Activated CD8-positive, alpha-beta T cell treated with anti-CD3 and anti-CD28 coated beads, Interleukin-2, amount 10 ng/mL, durations not matched to agents 7 days and 5 days (primary cell): ENCODE measurements around the gene PPP1R3G. TPM values are rescaled to one million over a fixed set of nuclear protein-coding genes. Genes with fewer than 3 reads are reported as not detected.
"Not testable (repeated sequence)": the region's sequence is repeated elsewhere in the genome, so short reads cannot be mapped to it uniquely, and the experiment has no call there.

Experiments used
- ATAC-seq: fragments of 150-1000 bp; cut with Tn5 transposase; one replicate; pipeline ENCODE4 v1.10.0; 2021; ENCODE audit warnings: moderate library complexity
- CTCF ChIA-PET: fragments of 350-600 bp; sonication (Branson Sonifier 250); formaldehyde crosslinking; loops from one replicate; lab custom pipeline; 2021; ENCODE audit warnings: antibody characterized with exemption; lab: Charles Lee
- POLR2A ChIA-PET: fragments of 350-600 bp; sonication (Branson Sonifier 250); formaldehyde crosslinking; loops from one replicate; lab custom pipeline; 2021; ENCODE audit warnings: antibody characterized with exemption; lab: Charles Lee
- DNase-seq: peaks from one replicate; pipeline ENCODE4 v3.0.0-alpha.2; 2020
- H3K27ac Mint-ChIP-seq: one replicate; pipeline ENCODE4 v1.8.0; 2021; ENCODE audit warnings: mild to moderate bottlenecking, mixed read lengths
- H3K27me3 Mint-ChIP-seq: one replicate; pipeline ENCODE4 v1.8.0; 2021; ENCODE audit warnings: low read depth, mixed read lengths
- H3K36me3 Mint-ChIP-seq: one replicate; pipeline ENCODE4 v1.8.0; 2021; ENCODE audit warnings: low read depth, mixed read lengths
- H3K4me1 Mint-ChIP-seq: one replicate; pipeline ENCODE4 v1.8.0; 2021; ENCODE audit warnings: low read depth, mixed read lengths
- H3K4me3 Mint-ChIP-seq: one replicate; pipeline ENCODE4 v1.8.0; 2021; ENCODE audit warnings: mild to moderate bottlenecking, mixed read lengths
- H3K9me3 Mint-ChIP-seq: one replicate; pipeline ENCODE4 v1.8.0; 2022; ENCODE audit warnings: mixed read lengths; ENCODE audit not compliant: insufficient read depth
- total RNA-seq, 2 experiments: library from RNA; stranded (reverse); gene quantifications; one replicate each; pipeline ENCODE4 v1.2.3, GENCODE V29; 2021

Gene PPP1R3G
- total RNA-seq, 2 experiments from 2014 or later: 0.05 to 0.11 TPM

DNA sequence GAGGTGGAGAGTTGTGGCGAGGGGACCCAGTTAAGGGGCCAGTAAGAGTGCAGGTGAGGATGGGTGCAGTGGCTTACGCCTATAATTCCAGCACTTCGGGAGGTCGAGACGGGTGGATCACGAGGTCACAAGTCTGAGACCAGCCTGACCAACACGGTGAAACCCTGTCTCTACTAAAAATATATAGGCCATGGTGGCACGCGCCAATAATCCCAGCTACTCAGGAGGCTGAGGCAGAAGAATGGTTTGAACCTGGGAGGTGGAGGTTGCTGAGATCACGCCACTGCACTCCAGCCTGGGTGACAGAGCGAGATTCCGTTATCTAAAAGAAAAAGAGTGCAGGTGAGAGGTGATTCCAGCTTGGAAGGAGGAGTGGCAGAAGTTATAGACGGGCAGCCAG is 28.0 kb downstream of the PPP1R3G start:
- H3K27ac Mint-ChIP-seq: no peak overlapping the region
- H3K27me3 Mint-ChIP-seq: no peaks in the 10 kb centered on the region
- H3K4me1 Mint-ChIP-seq: no peaks in the 10 kb centered on the region
- H3K9me3 Mint-ChIP-seq: no peaks in the 10 kb centered on the region
- ATAC-seq (no peak), DNase-seq (no peak)
- no peak overlapping the region for H3K4me3 Mint-ChIP-seq
- no peaks in the 10 kb centered on the region for H3K36me3 Mint-ChIP-seq
- ChIA-PET CTCF (no interaction called here), POLR2A (no interaction called here)

DNA sequence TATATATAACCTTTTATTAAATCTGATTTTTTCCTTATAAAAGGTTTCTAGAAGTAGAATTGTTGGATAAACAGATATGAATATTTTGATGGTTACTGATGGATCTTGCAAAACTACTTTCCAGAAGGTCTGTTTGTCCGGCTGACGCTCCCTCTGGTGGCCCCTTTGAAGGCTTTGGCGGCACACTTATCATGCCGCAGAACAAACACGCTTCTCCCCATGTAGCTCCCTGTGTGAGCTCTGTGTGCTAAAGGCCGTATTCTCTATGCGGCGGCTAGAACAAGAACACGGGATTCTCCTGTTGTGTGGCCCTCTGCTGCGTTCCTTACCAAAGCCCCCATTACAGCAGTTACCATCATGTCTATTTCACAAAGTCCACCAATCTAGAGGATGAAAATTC is 30.0 kb downstream of the PPP1R3G start:
- ATAC-seq (no peak), DNase-seq (no peak)
- H3K27me3 Mint-ChIP-seq: no peaks in the 10 kb centered on the region
- H3K4me3 Mint-ChIP-seq: no peak overlapping the region
- POLR2A ChIA-PET: no interaction called here
- H3K36me3 Mint-ChIP-seq: no peaks in the 10 kb centered on the region
- CTCF ChIA-PET: no interaction called here
- no peaks in the 10 kb centered on the region for H3K9me3 Mint-ChIP-seq
- H3K4me1 Mint-ChIP-seq: no peaks in the 10 kb centered on the region
- no peak overlapping the region for H3K27ac Mint-ChIP-seq

DNA sequence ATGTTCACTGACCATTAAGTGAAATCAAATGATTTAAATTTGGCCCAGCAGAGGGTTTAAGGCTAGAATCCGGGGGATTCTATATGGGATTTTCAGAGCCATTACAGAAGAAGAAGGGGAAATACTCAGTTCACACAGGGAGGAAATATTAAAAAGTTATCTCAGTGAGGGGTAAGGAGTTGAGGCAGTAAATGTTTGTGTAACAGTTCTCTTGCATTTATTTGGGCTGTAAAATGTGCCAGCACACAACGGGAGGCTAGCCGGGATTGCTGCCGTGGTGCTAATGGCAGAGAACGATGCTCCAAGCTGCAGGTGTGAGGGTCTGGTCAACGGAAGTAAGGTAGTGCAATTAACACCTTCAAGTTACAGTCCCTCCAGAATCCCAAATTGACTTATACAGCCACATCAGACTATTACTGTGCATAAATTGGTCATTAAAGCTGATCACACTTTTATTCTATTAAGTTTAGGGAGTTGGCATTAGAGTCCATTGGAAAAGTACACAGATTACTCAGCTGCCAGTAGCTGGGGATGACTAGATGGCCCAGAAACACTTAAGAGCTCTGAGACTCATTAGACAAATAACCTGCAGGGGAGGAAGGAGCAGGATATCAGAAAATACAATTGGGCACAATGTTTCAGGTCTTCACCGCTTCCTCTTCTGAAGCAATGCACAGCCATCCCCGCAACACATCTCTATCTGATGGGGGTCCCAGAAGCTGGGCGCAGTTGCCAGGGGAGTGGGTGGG is 31.3 kb downstream of the PPP1R3G start:
- H3K9me3 Mint-ChIP-seq: no peaks in the 10 kb centered on the region
- DNase-seq (no peak), ATAC-seq (no peak)
- ChIA-PET CTCF (no interaction called here), POLR2A (no interaction called here)
- H3K27me3 Mint-ChIP-seq: no peaks in the 10 kb centered on the region
- H3K27ac Mint-ChIP-seq: no peak overlapping the region
- no peaks in the 10 kb centered on the region for H3K4me1 Mint-ChIP-seq
- no peak overlapping the region for H3K4me3 Mint-ChIP-seq
- no peaks in the 10 kb centered on the region for H3K36me3 Mint-ChIP-seq

DNA sequence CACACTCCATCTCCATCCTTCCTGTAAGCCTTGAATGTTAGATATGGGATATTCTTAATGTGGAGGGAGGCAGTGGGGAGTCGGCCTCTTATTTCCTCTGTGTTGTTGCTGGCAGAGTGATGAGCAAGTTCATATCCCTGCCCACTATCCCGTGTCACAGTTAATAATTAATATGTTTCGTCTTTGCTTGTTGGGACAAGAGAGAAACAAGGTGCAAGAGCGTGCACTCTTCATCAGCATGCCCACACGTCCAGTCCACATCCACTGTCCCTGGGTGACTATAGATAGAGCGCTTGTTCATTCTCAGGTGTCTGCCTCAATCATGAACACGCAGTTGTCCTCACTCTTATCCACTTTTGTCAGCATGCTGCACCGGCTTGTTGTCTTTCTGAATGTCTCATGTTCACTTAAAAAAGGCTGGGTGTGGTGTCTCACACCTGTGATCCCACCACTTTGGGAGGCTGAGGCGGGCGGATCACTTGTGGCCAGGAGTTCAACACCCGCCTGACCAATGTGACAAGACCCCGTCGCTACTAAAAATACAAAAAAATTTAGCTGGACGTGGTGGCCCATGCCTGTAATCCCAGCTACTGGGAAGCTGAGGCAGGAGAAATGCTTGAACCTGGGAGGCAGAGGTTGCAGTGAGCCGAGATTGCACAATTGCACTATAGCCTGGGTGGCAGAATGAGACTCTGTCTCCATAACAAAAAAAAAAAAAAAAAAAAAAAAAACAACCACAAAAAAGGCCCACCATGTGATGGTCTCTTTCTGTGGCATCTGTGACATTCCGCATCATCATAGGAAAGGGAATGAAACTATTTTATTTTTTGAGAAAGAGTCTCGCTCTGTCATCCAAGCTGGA is 34.2 kb downstream of the PPP1R3G start:
- POLR2A ChIA-PET: no interaction called here
- DNase-seq (no peak), ATAC-seq (no peak)
- Mint-ChIP-seq H3K27me3 (no peaks in the 10 kb centered on the region), H3K4me1 (no peaks in the 10 kb centered on the region), H3K27ac (no peak overlapping the region), H3K9me3 (no peaks in the 10 kb centered on the region), H3K36me3 (no peaks in the 10 kb centered on the region), H3K4me3 (no peak overlapping the region)
- CTCF ChIA-PET: no interaction called here

DNA sequence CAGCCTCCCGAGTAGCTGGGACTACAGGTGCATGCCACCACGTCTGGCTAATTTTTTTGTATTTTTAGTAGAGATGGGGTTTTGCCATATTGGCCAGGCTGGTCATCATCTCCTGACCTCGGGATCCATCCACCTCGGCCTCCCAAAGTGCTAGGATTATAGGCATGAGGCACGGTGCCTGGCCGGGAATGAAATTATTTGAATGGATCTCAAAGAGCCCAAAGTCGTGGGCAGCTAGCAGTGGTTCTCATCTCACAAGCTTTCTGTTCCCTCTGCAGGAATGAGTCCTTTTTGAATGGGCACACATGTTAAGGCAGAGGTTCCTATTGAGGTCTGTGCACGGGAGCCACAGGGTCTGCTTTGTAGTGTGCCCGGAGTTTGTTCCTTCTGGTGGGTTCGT is 34.9 kb downstream of the PPP1R3G start:
- H3K9me3 Mint-ChIP-seq: no peaks in the 10 kb centered on the region
- POLR2A ChIA-PET: interaction anchor here (0.6 kb wide), 1 partner anchor 1619 kb away, joined by 3 read pairs; no protein-coding TSS in a partner anchor
- H3K27ac Mint-ChIP-seq: no peak overlapping the region
- H3K4me3 Mint-ChIP-seq: no peak overlapping the region
- CTCF ChIA-PET: no interaction called here
- ATAC-seq (no peak), DNase-seq (no peak)
- H3K4me1 Mint-ChIP-seq: no peaks in the 10 kb centered on the region
- no peaks in the 10 kb centered on the region for H3K36me3 Mint-ChIP-seq
- no peaks in the 10 kb centered on the region for H3K27me3 Mint-ChIP-seq

DNA sequence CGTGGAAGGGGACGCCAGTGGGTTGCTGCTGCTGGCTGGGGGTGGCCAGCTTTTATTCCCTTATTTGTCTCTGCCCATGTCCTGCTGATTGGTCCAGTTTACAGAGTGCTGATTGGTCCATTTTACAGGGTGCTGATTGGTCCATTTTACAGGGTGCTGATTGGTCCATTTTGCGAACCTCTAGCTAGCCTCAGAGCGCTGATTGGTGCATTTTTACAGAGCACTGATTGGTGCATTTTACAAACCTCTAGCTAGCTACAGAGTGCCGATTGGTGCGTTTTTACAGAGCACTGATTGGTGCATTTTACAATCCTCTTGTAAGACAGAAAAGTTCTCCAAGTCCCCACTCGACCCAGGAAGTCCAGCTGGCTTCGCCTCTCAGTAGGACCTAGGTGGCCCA is 35.4 kb downstream of the PPP1R3G start:
- H3K9me3 Mint-ChIP-seq, CTCF ChIA-PET, H3K36me3 Mint-ChIP-seq, H3K27me3 Mint-ChIP-seq, H3K4me1 Mint-ChIP-seq, H3K27ac Mint-ChIP-seq, H3K4me3 Mint-ChIP-seq, DNase-seq, ATAC-seq: not testable (repeated sequence)
- POLR2A ChIA-PET: interaction anchor here (0.6 kb wide), 1 partner anchor 1620 kb away, joined by 3 read pairs; no protein-coding TSS in a partner anchor

DNA sequence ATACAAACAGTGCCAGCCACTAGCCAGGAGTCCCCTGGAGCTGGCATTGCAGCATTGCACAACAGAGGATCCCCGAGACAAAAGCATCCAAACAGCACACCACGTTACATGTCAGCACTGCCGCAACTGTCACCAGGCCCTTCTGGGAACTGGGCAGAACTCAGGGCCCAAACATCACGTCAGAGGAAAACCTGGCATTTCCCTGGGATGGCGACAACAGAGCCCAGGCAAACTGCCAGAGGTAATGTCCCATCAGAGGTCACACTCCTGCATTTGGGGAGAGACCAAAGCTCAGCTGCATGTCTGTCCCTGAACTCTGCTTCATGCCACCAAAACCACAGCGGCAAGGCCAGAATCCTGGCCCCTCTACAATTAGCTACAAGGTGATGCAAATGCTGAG is 36.3 kb downstream of the PPP1R3G start:
- ATAC-seq (no peak), DNase-seq (no peak)
- H3K9me3 Mint-ChIP-seq: no peaks in the 10 kb centered on the region
- H3K27me3 Mint-ChIP-seq: no peaks in the 10 kb centered on the region
- no peaks in the 10 kb centered on the region for H3K4me1 Mint-ChIP-seq
- ChIA-PET CTCF (no interaction called here), POLR2A (no interaction called here)
- H3K36me3 Mint-ChIP-seq: no peaks in the 10 kb centered on the region
- H3K4me3 Mint-ChIP-seq: no peak overlapping the region
- no peak overlapping the region for H3K27ac Mint-ChIP-seq

DNA sequence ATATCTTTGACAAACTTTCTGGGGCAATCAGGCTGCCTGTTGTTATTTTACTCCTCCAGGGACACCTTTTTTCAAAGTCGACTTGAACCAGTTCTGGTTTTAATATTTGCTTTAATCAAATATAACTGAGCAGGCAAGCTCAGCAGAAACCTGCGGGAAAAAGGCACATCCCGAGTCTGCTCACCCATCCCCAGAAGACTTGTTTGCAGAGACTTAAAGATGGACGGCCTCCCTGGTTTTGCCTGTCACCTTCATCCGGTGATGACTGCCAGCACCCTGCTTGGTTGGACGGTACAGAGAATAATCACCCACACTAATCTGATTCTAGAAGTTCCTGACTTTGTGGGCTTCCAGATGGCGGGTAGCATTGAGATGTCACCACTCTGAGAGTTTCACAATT is 36.8 kb downstream of the PPP1R3G start:
- H3K4me3 Mint-ChIP-seq: no peak overlapping the region
- POLR2A ChIA-PET: no interaction called here
- ATAC-seq (no peak), DNase-seq (no peak)
- CTCF ChIA-PET: no interaction called here
- H3K36me3 Mint-ChIP-seq: no peaks in the 10 kb centered on the region
- H3K4me1 Mint-ChIP-seq: no peaks in the 10 kb centered on the region
- no peak overlapping the region for H3K27ac Mint-ChIP-seq
- H3K9me3 Mint-ChIP-seq: no peaks in the 10 kb centered on the region
- H3K27me3 Mint-ChIP-seq: no peaks in the 10 kb centered on the region

- H3K27me3 Mint-ChIP-seq: no peaks in the 10 kb centered on the region
- ChIA-PET POLR2A (no interaction called here), CTCF (no interaction called here)
- no peaks in the 10 kb centered on the region for H3K9me3 Mint-ChIP-seq
- ATAC-seq (no peak), DNase-seq (no peak)
- H3K4me3 Mint-ChIP-seq: no peak overlapping the region
- H3K4me1 Mint-ChIP-seq: no peaks in the 10 kb centered on the region
- H3K36me3 Mint-ChIP-seq: no peaks in the 10 kb centered on the region
- no peak overlapping the region for H3K27ac Mint-ChIP-seq
Measured at GRCh38 chr6:5122504-5123112, 37.5 kb downstream of the PPP1R3G start.

DNA sequence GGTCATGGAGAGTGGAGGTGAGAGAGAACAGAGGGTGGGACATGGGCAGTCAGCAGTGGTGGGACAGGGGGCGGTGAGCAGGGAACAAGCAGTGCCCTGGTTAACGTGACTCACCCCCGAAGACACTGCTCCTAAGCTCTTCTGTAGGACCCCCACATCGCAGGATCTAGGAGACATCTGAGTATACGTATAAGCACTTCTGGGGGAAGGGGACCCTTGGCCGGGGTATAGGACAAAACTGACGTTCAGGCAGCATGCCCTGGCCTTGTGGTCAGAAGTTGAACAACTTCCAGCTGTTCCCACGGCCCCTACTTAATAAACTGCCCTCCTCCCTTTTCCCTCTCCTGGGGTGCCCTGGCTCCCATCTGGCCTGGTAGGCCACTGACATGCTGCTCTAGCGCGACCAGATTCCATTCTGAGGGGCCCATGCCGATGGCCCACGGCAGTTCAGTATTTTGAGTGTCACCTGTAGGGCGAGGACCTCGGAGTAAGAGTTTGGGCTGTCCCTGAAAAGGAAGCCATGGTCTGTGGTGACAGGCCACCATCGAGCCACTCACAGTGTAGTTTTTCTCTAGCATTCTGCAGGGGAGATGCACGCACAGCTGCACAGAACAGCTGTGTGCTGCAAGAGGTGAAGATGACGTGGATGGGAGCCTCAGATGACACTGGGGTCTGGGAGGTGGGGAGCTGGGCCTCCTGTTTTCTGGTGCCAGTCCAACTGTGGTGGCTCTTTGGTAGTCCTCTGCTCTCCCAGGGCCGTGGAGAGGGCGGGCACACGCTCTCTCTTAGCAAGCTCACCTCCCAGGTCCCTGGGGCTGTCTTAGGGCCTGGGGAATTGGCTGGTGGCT is 38.4 kb downstream of the PPP1R3G start:
- H3K4me3 Mint-ChIP-seq: no peak overlapping the region
- no peak overlapping the region for H3K27ac Mint-ChIP-seq
- CTCF ChIA-PET: no interaction called here
- POLR2A ChIA-PET: no interaction called here
- H3K9me3 Mint-ChIP-seq: no peaks in the 10 kb centered on the region
- no peaks in the 10 kb centered on the region for H3K4me1 Mint-ChIP-seq
- H3K27me3 Mint-ChIP-seq: no peaks in the 10 kb centered on the region
- ATAC-seq: no peak
- DNase-seq: no peak
- no peaks in the 10 kb centered on the region for H3K36me3 Mint-ChIP-seq

DNA sequence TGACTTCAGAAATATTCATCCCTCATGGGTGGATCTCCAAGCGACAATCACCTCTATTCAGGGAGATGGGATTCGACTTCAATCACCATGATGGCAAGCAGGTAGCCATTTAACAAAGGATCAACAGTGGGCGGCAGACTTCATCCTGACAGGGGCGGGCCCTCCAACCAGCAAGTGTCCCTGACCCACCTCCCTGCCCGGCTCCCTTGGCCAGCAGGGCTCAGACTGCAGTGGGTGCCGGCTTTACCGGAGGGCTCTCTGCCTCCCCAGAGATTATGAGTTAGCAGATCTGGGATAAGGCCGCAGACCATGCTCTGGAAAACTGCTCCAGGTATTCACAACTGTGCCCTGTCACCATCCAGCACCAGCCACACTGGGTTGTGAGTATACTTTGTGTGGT is 39.4 kb downstream of the PPP1R3G start:
- Mint-ChIP-seq H3K36me3 (no peaks in the 10 kb centered on the region), H3K4me3 (no peak overlapping the region), H3K27me3 (no peaks in the 10 kb centered on the region), H3K9me3 (no peaks in the 10 kb centered on the region), H3K27ac (no peak overlapping the region), H3K4me1 (no peaks in the 10 kb centered on the region)
- ChIA-PET CTCF (no interaction called here), POLR2A (no interaction called here)
- DNase-seq (no peak), ATAC-seq (no peak)
